NT2/D1 (cell line): ENCODE measurements around the gene NPAS3.

Source experiments
- SUZ12 ChIP-seq: IDR thresholded peaks from 2 replicates; pipeline ENCODE4 v1.6.1; 2011; ENCODE audit not compliant: insufficient read length, insufficient read depth; ENCODE audit errors: extremely low read depth
- YY1 ChIP-seq: IDR thresholded peaks from 2 replicates; pipeline ENCODE4 v1.6.1; 2011; ENCODE audit not compliant: insufficient read length, insufficient read depth
- ZNF274 ChIP-seq: IDR thresholded peaks from 2 replicates; pipeline ENCODE4 v1.6.1; 2011; ENCODE audit warnings: mild to moderate bottlenecking, low read depth, low read length

- TF ChIP-seq ZNF274 (no peak), SUZ12 (no peak), YY1 (no peak)
Measured at GRCh38 chr14:33742166-33742565, 803.5 kb downstream of the NPAS3 start.
